GM12878 (cell line): ENCODE data around the gene BIRC7. TPM values are rescaled to one million over a fixed set of nuclear protein-coding genes. Genes with fewer than 3 reads are reported as not detected.

Experiments
- ATAC-seq: fragments of 200-7000 bp; cut with Tn5 transposase; 3 replicates; pipeline ENCODE4 v1.9.1; 2020; ENCODE audit warnings: mild to moderate bottlenecking, moderate library complexity
- BruUV-seq: library from RNA; stranded (reverse); fragments of 400-500 nt; replicated peaks from 2 replicates; lab custom pipeline; 2021; lab: Mats Ljungman, UMichigan
- CTCF ChIA-PET: fragments of 300-600 bp; sonication (Branson Sonifier 250); formaldehyde crosslinking; extraction: SDS; loops from one replicate; lab custom pipeline; 2021; ENCODE audit warnings: inconsistent platforms; lab: Yijun Ruan, JAX
- POLR2A ChIA-PET: fragments of 350-600 bp; formaldehyde crosslinking; extraction: SDS; loops from one replicate; lab custom pipeline; 2021; ENCODE audit warnings: inconsistent platforms; lab: Charles Lee
- RAD21 ChIA-PET: fragments of 300-600 bp; sonication (Branson Sonifier 250); formaldehyde crosslinking; loops from one replicate; lab custom pipeline; 2023; ENCODE audit warnings: antibody characterized with exemption; ENCODE audit not compliant: unreplicated experiment; lab: Charles Lee
- SMC1A ChIA-PET: fragments of 300-600 bp; sonication (Branson Sonifier 250); formaldehyde crosslinking; loops from one replicate; lab custom pipeline; 2023; ENCODE audit not compliant: unreplicated experiment, uncharacterized antibody; lab: Charles Lee
- DNase-seq: peaks from one replicate; pipeline ENCODE4 v3.0.0-alpha.2; 2011; ENCODE audit warnings: low read depth, low spot score
- FAIRE-seq: peaks from 3 replicates; lab custom pipeline; 2011; peaks lifted over from hg19 to GRCh38; lab: Jason Lieb, UNC
- H2AFZ ChIP-seq: 2 replicates; pipeline ENCODE4 v1.6.0; 2011; ENCODE audit warnings: low read depth, low read length, control low read depth; ENCODE audit not compliant: control insufficient read depth
- H3K27ac ChIP-seq: 2 replicates; pipeline ENCODE4 v1.5.1; 2011; ENCODE audit warnings: control low read depth; ENCODE audit not compliant: control insufficient read depth, insufficient read depth
- H3K27me3 ChIP-seq, 2 experiments: replicated peaks in 1 of 2; 2 replicates each; pipeline versions ENCODE4 v1.6.0 to v1.6.1; 2011; ENCODE audit warnings: low read length in 1 of 2; ENCODE audit not compliant: control insufficient read depth in 2 of 2, insufficient read depth in 2 of 2
- H3K36me3 ChIP-seq, 2 experiments: 2 replicates each; pipeline ENCODE4 v1.5.1; 2011; ENCODE audit warnings: low read length in 1 of 2; ENCODE audit not compliant: control insufficient read depth in 2 of 2, insufficient read depth in 2 of 2
- H3K4me1 ChIP-seq: 2 replicates; pipeline ENCODE4 v1.6.1; 2011; ENCODE audit warnings: mild to moderate bottlenecking, low read length, moderate library complexity, mixed read lengths; ENCODE audit not compliant: control insufficient read depth, insufficient read depth
- H3K4me2 ChIP-seq: 2 replicates; pipeline ENCODE4 v1.6.0; 2011; ENCODE audit warnings: control low read depth; ENCODE audit not compliant: control insufficient read depth, insufficient read depth
- H3K4me3 ChIP-seq: fragments of 200-600 bp; sonication (generic); 2 replicates; pipeline ENCODE4 v1.5.1; 2016
- H3K79me2 ChIP-seq: 2 replicates; pipeline ENCODE4 v1.6.0; 2011; ENCODE audit warnings: low read length; ENCODE audit not compliant: control insufficient read depth, insufficient read depth
- H3K9ac ChIP-seq: 2 replicates; pipeline ENCODE4 v1.8.0; 2011; ENCODE audit warnings: low read length, control low read depth, mixed read lengths; ENCODE audit not compliant: control insufficient read depth, insufficient read depth
- H3K9me3 ChIP-seq: replicated peaks from 3 replicates; pipeline ENCODE4 v1.5.1; 2011; ENCODE audit warnings: mild to moderate bottlenecking, low read length; ENCODE audit not compliant: control insufficient read depth, insufficient read depth
- H4K20me1 ChIP-seq: 2 replicates; pipeline ENCODE4 v1.6.0; 2011; ENCODE audit not compliant: control insufficient read depth, insufficient read depth
- BCL3 ChIP-seq: IDR thresholded peaks from 2 replicates; pipeline ENCODE4 v1.6.1; 2011; ENCODE audit warnings: borderline replicate concordance, low read depth, mild to moderate bottlenecking, moderate library complexity, low read length; ENCODE audit not compliant: insufficient read depth, poor library complexity, severe bottlenecking
- CHD1 ChIP-seq: IDR thresholded peaks from 2 replicates; pipeline ENCODE4 v1.6.1; 2012; ENCODE audit warnings: low read depth, low read length, improper control_type of control experiment
- CHD2 ChIP-seq: IDR thresholded peaks from 2 replicates; pipeline ENCODE4 v1.6.1; 2011; ENCODE audit warnings: low read depth, low read length, improper control_type of control experiment, borderline replicate concordance
- WGBS: methylation state at CpG from one replicate; pipeline ENCODE4 v1.1.6; 2016; ENCODE audit warnings: low lambda C conversion rate; ENCODE audit not compliant: insufficient replicate concordance, insufficient coverage; ENCODE audit errors: missing lambda C conversion rate; 5-methylcytosine and 5-hydroxymethylcytosine counted together
- in situ Hi-C: fragments of 300-500 bp; cut with MboI; formaldehyde crosslinking; loops from 9 replicates; pipeline ENCODE4 v1.14.3; 2018; ENCODE audit warnings: mixed read lengths
- intact Hi-C: fragments of 100-400 bp; cut with micrococcal nuclease; formaldehyde crosslinking; loops from one replicate; pipeline ENCODE4 v1.14.2; 2022; ENCODE audit not compliant: unreplicated experiment
- polyA plus RNA-seq, 11 experiments: library from polyadenylated mRNA; depleted of rRNA in 4 of 11; unstranded in 6 of 11; stranded (reverse) in 5 of 11; fragments of >200 nt; fragmentation: Nextera tagmentation in 4 of 11; fragmentation: Illumina TruSeq in 1 of 11; extraction: Ambion mirVana in 4 of 11; extraction: Trizol in 1 of 11; gene quantifications; 1 replicate in 1 of 11; 2 replicates in 10 of 11; pipeline versions ENCODE4 v1.2.1 to v1.2.3, GENCODE V29; 2011 to 2016; ENCODE audit warnings: inconsistent platforms in 2 of 11, missing spikeins in 2 of 11, low read depth in 1 of 11
- total RNA-seq, 4 experiments: library from RNA; depleted of rRNA in 3 of 4; stranded (reverse); fragments of >200 nt in 3 of 4; fragmentation: Illumina TruSeq in 1 of 4; extraction: Trizol in 1 of 4; gene quantifications; 2 replicates each; pipeline versions ENCODE4 v1.2.1 to v1.2.3, GENCODE V29; 2013 to 2021
- TF ChIP-seq, protein P1 (sequence below): IDR thresholded peaks from 2 replicates; pipeline ENCODE4 v1.6.1; 2012; ENCODE audit warnings: low read depth, low read length, improper control_type of control experiment

BIRC7 gene
- total and polyA plus RNA-seq, 10 of the 15 experiments (the other 5 are each of a cell fraction or from before 2014, with no cell fraction given) = 0.31 TPM; not detected in 9

DNA sequence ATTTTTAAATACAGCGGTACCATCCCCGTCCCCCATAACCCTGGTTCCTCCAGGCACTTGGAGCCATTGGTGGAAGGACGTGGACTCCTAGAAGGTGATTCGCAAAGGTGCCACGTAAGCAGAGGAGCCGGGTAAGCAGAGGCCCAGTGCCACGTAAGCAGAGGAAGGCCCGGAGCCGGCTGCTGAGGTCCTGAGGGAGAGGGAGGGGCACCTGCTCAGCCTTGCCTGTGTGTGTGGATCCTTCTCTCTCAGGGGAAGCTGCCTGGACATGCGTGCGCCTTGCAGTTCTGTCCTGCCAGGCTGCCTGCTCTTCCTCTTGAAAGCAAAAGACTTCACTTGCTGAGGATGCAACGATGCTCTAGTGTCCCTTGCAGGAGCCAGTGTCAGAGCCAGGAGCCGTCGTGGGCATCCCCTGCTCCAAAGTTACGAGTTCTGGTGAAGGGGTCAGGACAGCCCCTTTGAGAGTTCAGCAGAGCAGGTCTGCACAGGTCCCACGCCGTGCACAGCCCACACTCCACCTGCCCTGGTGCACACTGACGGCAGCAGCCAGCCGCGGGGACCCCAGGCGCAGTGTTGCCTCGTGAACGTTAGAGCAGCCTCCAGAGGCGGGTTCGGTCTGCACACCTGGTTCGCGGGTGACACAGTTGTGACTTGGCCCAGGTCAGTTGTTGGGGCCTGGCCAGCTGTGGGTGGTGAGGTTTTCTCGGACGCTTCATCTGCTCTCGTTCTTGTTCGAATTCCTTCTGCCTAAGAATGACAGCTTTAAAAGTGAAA lies 20.4 kb downstream of the BIRC7 start:
- TF ChIP-seq, protein P1, sequence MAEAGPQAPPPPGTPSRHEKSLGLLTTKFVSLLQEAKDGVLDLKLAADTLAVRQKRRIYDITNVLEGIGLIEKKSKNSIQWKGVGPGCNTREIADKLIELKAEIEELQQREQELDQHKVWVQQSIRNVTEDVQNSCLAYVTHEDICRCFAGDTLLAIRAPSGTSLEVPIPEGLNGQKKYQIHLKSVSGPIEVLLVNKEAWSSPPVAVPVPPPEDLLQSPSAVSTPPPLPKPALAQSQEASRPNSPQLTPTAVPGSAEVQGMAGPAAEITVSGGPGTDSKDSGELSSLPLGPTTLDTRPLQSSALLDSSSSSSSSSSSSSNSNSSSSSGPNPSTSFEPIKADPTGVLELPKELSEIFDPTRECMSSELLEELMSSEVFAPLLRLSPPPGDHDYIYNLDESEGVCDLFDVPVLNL = no peak
- no peak for TF ChIP-seq BCL3
- TF ChIP-seq CHD2 = no peak
- no peak for TF ChIP-seq CHD1
- BruUV-seq = no TSS peak
- Histone ChIP-seq H3K36me3 (no peaks in the 10 kb centered on the region), H3K79me2 (no peaks in the 10 kb centered on the region), H3K4me1 (no peaks in the 10 kb centered on the region), H3K27ac (no peak overlapping the region), H3K27me3 (peaks cover 0 to 14% of the 10 kb centered on the region in 2 experiments), H3K9me3 (no peaks in the 10 kb centered on the region), H4K20me1 (no peaks in the 10 kb centered on the region; the same call in 1 of the 2 replicates), H3K9ac (no peak overlapping the region), H3K4me3 (no peak overlapping the region), H3K4me2 (no peak overlapping the region), H2AFZ (no peak overlapping the region)
- ChIA-PET POLR2A (no interaction called here), RAD21 (no interaction called here), SMC1A (no interaction called here), CTCF (interaction anchor here (1.8 kb wide), 1 partner anchor 32 kb away, joined by 7 read pairs; no protein-coding TSS in a partner anchor)
- DNase-seq = no peak
- intact Hi-C loops (no loop called here), in situ Hi-C loops (no loop called here)
- FAIRE-seq = no peak
- ATAC-seq = peak; percentile 24
- WGBS = 34% methylated on average over 31 of the region's 31 CpGs
